Activated B cell treated with CpG ODN at 0.5 μM for 24 hours (primary cell): ENCODE results near the gene NAPSA. TPM values are rescaled to one million over a fixed set of nuclear protein-coding genes. Genes with fewer than 3 reads are reported as not detected.
"Not testable (repeated sequence)": the region's sequence is repeated elsewhere in the genome, so short reads cannot be mapped to it uniquely, and the experiment has no call there.

ENCODE experiments used
- ATAC-seq: fragments of 200-7000 bp; cut with Tn5 transposase; one replicate; pipeline ENCODE4 v1.10.0; 2021; ENCODE audit warnings: low read depth, mild to moderate bottlenecking, moderate library complexity
- CTCF ChIA-PET: fragments of 350-600 bp; sonication (Branson Sonifier 250); formaldehyde crosslinking; loops from one replicate; lab custom pipeline; 2021; ENCODE audit warnings: antibody characterized with exemption; lab: Charles Lee
- POLR2A ChIA-PET: fragments of 350-600 bp; sonication (Branson Sonifier 250); formaldehyde crosslinking; loops from one replicate; lab custom pipeline; 2021; ENCODE audit warnings: antibody characterized with exemption; lab: Charles Lee
- DNase-seq: peaks from one replicate; pipeline ENCODE4 v3.0.0; 2022
- H3K27ac Mint-ChIP-seq: one replicate; pipeline ENCODE4 v1.8.0; 2020; ENCODE audit warnings: mixed read lengths
- H3K27me3 Mint-ChIP-seq: one replicate; pipeline ENCODE4 v1.8.0; 2021; ENCODE audit warnings: mixed read lengths
- H3K36me3 Mint-ChIP-seq: one replicate; pipeline ENCODE4 v1.8.0; 2021; ENCODE audit warnings: low read depth, mixed read lengths
- H3K4me1 Mint-ChIP-seq: one replicate; pipeline ENCODE4 v1.8.0; 2021; ENCODE audit warnings: mixed read lengths
- H3K4me3 Mint-ChIP-seq: one replicate; pipeline ENCODE4 v1.8.0; 2020; ENCODE audit warnings: mild to moderate bottlenecking, mixed read lengths
- H3K9me3 Mint-ChIP-seq: one replicate; pipeline ENCODE4 v1.8.0; 2020; ENCODE audit warnings: mixed read lengths
- intact Hi-C: fragments of 100-400 bp; cut with micrococcal nuclease; formaldehyde crosslinking; loops from one replicate; pipeline ENCODE4 v1.15.1; 2024
- total RNA-seq: library from RNA; stranded (reverse); gene quantifications from 2 replicates; pipeline ENCODE4 v1.2.3, GENCODE V29; 2022
- TF ChIP-seq, protein P1 (sequence below): fragments of 200-600 bp; IDR thresholded peaks from one replicate; pipeline ENCODE4 v1.8.0; 2022; ENCODE audit warnings: antibody characterized with exemption, mild to moderate bottlenecking

NAPSA gene
- total RNA-seq, 1 donor from 2014 or later = 2.4 TPM

DNA sequence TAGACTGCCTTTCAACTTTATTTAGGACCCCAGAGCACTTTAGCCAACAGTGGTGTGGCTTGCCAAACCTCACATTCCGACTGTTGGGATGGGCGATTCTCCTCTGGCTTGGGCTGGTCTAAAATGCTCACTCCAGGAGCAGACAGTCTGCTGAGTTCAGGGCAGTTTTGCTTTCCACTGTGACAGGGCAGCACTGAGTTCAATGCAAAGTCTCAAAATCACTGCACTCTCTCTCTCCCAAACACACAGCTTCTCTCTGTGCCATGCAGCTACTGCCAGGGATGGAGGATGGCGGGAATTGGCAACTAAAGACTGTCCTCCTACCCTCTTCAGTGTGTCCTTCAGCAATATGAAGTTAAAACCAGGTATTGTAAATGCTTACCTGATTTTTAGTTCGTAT, 13.2 kb downstream of the NAPSA start:
- Mint-ChIP-seq H3K4me1 (peaks cover 51% of the 10 kb centered on the region), H3K27me3 (no peaks in the 10 kb centered on the region), H3K4me3 (no peak overlapping the region), H3K36me3 (no peaks in the 10 kb centered on the region), H3K27ac (no peak overlapping the region), H3K9me3 (no peaks in the 10 kb centered on the region)
- TF ChIP-seq, protein P1, sequence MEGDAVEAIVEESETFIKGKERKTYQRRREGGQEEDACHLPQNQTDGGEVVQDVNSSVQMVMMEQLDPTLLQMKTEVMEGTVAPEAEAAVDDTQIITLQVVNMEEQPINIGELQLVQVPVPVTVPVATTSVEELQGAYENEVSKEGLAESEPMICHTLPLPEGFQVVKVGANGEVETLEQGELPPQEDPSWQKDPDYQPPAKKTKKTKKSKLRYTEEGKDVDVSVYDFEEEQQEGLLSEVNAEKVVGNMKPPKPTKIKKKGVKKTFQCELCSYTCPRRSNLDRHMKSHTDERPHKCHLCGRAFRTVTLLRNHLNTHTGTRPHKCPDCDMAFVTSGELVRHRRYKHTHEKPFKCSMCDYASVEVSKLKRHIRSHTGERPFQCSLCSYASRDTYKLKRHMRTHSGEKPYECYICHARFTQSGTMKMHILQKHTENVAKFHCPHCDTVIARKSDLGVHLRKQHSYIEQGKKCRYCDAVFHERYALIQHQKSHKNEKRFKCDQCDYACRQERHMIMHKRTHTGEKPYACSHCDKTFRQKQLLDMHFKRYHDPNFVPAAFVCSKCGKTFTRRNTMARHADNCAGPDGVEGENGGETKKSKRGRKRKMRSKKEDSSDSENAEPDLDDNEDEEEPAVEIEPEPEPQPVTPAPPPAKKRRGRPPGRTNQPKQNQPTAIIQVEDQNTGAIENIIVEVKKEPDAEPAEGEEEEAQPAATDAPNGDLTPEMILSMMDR = no peak
- intact Hi-C loops = no loop called here
- DNase-seq = no peak
- ATAC-seq = no peak
- ChIA-PET CTCF (interaction anchor here (1.0 to 2.2 kb wide), 2 partner anchors 11 to 109 kb away, joined by 3 to 4 read pairs; no protein-coding TSS in a partner anchor), POLR2A (interaction anchor here (1.6 to 16.5 kb wide), 3 partner anchors 10 to 23 kb away, joined by 7 to 408 read pairs (median 8); partner anchors contain the start of gene KCNC3)

DNA sequence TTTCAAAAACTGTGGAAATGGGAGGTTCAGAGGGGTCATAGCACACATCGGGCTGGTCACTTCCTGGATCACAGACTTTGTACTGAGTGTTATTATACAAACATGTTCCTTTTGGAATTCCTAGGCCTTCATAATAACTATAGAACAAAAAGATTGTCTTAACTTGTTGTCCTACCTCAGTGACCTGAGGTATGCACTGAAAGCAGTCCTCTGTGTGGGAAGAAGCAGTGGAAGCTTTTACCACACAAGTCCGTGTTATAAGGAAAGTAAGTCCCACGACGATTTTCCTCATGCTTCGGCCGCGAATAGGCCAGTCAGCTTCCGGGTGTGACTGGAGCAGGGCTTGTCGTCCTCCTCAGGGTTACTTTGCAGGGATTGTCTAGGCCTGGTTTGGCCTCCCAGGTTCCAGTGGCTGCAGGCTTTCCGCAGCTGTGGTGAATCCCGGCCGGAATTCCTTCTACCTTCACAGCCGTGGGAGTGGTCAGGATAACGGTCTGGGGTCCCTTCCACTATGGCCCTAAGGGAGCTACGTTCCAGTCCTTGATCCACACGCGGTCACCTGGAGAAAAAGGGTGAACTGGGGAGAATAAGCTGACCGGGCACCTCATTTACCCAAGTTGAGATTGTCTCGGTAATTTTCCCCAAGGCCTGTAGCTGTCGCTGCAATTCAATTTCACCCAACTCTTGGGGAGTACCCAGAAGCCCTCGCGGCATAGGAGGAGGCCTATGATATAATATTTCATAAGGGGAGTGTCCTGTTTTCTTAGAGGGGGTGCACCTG, 16.0 kb downstream of the NAPSA start:
- Mint-ChIP-seq H3K27me3 (no peaks in the 10 kb centered on the region), H3K4me3 (no peak overlapping the region)
- CTCF ChIA-PET = interaction anchor here (1.7 to 1.8 kb wide), 2 partner anchors 19 to 111 kb away, joined by 5 read pairs; no protein-coding TSS in a partner anchor

GRCh38 chr19:50347089-50347581, 18.3 kb downstream of the NAPSA start:
- Mint-ChIP-seq H3K4me1 (peaks cover 83% of the 10 kb centered on the region), H3K27ac (peak overlapping the region; percentile 96), H3K4me3 (peak overlapping the region; percentile 55), H3K36me3 (peaks cover 15% of the 10 kb centered on the region)
- H3K27me3 Mint-ChIP-seq, H3K9me3 Mint-ChIP-seq: not testable (repeated sequence)
- peak; percentile 38 for ATAC-seq
- intact Hi-C loops = loop anchor here (1.0 to 10.0 kb wide), 4 partner anchors 10 to 1012 kb away; partner anchors contain the start of genes CD37 and CTU1
- CTCF ChIA-PET = interaction anchor here (1.3 to 3.6 kb wide), 3 partner anchors 10 to 19 kb away, joined by 3 to 26 read pairs (median 10); partner anchors contain the start of gene KCNC3
- peak; percentile 56 for DNase-seq
- POLR2A ChIA-PET = interaction anchor here (0.7 to 16.5 kb wide), 9 partner anchors 8 to 82 kb away, joined by 3 to 408 read pairs (median 6); partner anchors contain the start of genes KCNC3, NR1H2 and SPIB

More for the DNA sequence above, 16.0 kb downstream of the NAPSA start:
- POLR2A ChIA-PET = interaction anchor here (0.6 to 16.5 kb wide), 5 partner anchors 8 to 66 kb away, joined by 4 to 408 read pairs (median 4); partner anchors contain the start of gene KCNC3
- TF ChIP-seq, protein P1 = no peak
- no peak for DNase-seq
- H3K4me1 Mint-ChIP-seq = peaks cover 67% of the 10 kb centered on the region
- no peak for ATAC-seq
- peak overlapping the region; percentile 96 for H3K27ac Mint-ChIP-seq
- H3K36me3 Mint-ChIP-seq = peaks cover 7% of the 10 kb centered on the region
- H3K9me3 Mint-ChIP-seq = no peaks in the 10 kb centered on the region
- intact Hi-C loops = loop anchor here (10.0 kb wide), 2 partner anchors 755 to 1015 kb away; partner anchors contain the start of genes CD37 and CTU1

- H3K4me3 Mint-ChIP-seq = peak overlapping the region; percentile 89
- H3K4me1 Mint-ChIP-seq = peaks cover 91% of the 10 kb centered on the region
- no peaks in the 10 kb centered on the region for H3K9me3 Mint-ChIP-seq
- ATAC-seq (peak; percentile 60), DNase-seq (peak; percentile 64)
- ChIA-PET CTCF (interaction anchor here (1.0 to 1.2 kb wide), 2 partner anchors 9 to 16 kb away, joined by 4 to 6 read pairs; partner anchors contain the start of gene KCNC3), POLR2A (interaction anchor here (0.6 to 16.5 kb wide), 12 partner anchors 13 to 1981 kb away, joined by 3 to 408 read pairs (median 6); partner anchors contain the start of genes KCNC3, POLD1, SPIB and SYNGR4)
- H3K27ac Mint-ChIP-seq = peak overlapping the region; percentile 96
- TF ChIP-seq, protein P1 = no peak
- H3K36me3 Mint-ChIP-seq = peaks cover 28% of the 10 kb centered on the region
- intact Hi-C loops = loop anchor here (1.0 to 10.0 kb wide), 5 partner anchors 15 to 1010 kb away; partner anchors contain the start of genes CD37, CTU1, KCNC3 and NR1H2
- no peaks in the 10 kb centered on the region for H3K27me3 Mint-ChIP-seq
These were observed 20.6 kb downstream of the NAPSA start for GRCh38 chr19:50344661-50345318.
